HK-2 (cell line): ENCODE measurements around the gene DCLRE1B.

ENCODE experiments used
- DNase-seq: peaks from one replicate; pipeline ENCODE4 v3.0.0-alpha.2; 2018; ENCODE audit not compliant: unreplicated experiment

Gene DCLRE1B

GRCh38 chr1:113904674-113905434 lies at the start of gene DCLRE1B, which contains the start of gene AP4B1:
TSS of gene DCLRE1B (plus strand) at chr1:113905326. CDS start at chr1:113905587, 261 bp downstream.
TSS of gene AP4B1 (minus strand) at chr1:113904799. CDS start at chr1:113904717, 82 bp downstream.
- peak; percentile 99 for DNase-seq

DNA sequence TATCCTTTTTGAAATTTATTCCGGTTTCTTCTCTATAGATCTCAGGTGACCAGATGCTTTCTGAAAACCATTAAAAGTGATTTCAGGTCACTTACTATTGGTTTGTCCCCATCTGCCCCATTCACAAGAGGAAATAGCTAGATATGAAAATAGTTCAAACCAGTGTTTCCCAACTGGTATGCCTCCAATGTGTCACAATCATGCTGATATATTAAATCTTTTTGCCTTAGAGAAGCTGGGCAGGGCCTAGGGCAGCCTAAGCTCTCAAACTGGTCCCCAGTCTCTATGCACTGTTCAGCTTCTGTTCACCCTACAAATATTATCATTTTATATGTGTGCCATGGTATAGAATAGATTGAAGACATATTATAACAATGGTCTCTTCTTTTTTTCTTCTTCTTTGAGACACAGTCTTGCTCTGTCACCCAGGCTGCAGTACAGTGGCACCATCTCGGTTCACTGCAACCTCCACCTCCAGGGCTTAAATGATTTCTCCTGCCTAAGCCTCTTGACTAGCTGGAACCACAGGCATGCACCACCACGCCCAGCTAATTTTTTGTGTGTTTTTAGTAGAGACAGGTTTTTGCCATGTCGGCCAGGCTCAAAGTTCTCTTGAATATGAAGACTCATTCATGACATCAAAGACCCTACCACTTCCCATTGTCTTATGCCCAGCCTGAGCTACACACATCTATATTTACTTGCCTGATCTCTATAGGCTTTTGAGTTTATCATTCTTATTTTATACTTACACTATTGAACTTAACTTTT lies 49.3 kb upstream of the DCLRE1B start:
- DNase-seq: no peak

DNA sequence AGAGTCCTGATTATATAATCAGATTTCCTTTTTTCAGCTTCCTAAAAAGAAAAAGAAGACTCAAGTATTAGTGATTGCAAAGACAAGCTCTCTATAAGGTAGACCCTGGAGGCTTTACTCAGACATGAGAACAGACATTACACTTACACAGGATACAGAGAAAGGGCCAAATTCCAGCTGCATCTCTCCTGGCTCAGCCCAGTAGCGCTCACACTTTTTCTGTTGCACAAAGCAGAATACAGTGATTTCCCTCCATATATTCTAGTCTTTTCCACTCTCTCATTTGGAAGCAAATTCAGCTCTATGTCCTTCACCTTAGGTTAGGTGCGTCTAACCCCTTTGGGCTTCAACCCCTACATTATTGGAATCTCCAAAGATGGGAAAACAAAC lies 48.7 kb upstream of the DCLRE1B start:
- DNase-seq: no peak

GRCh38 chr1:113857776-113858175 lies 47.4 kb upstream of the DCLRE1B start:
- DNase-seq: no peak

DNA sequence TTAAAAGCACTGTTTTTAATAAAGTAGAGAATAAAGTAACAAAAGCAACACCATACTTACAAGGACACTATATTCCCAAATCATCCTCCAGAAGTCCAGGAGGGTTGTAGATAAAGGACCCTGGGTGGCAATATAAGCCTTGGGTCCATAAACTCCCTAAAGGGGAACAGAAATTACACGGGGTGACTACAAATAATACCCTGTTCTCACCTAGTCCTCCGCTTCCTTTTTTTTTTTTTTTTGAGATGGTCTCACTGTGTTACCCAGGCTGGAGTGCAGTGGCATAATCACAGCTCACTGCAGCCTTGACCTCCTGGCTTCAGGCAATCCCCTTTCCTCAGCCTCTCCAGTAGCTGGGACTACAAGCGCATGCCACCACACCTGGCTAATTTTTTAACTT lies 46.7 kb upstream of the DCLRE1B start:
- DNase-seq: no peak

- DNase-seq: no peak
Measured at GRCh38 chr1:113858982-113859381, 46.1 kb upstream of the DCLRE1B start.

DNA sequence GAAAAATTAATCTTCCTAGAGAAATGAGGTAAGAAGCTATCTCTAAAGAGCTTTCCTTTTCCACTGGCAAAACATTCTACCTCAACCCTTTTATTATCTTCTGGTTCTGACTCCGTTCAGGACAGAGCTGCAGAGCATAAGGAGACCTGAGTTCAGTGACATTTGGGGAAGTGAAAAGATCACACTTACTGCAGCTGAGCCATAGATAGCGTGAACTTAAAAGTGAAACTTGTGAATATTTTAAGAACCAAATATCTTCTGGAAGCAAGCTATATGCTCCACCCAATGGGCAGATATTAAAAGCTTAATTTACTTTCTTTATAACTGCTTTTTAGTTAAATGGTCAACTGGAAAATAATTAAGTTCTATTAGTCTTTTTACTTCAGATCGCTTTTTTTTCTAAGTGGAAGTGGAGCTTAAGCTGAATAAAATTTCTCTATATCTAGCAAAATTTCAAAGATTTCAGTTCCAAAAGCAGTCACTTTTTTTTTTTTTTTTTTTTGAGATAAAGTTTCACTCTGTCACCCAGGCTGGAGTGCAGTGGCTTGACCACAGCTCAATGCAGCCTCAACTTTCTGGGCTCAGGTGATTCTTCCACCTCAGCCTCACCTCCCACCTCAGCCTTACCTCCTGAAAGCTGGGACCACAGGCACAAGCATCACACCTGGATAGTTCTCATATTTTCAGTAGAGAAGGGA lies 45.5 kb upstream of the DCLRE1B start:
- DNase-seq: no peak

DNA sequence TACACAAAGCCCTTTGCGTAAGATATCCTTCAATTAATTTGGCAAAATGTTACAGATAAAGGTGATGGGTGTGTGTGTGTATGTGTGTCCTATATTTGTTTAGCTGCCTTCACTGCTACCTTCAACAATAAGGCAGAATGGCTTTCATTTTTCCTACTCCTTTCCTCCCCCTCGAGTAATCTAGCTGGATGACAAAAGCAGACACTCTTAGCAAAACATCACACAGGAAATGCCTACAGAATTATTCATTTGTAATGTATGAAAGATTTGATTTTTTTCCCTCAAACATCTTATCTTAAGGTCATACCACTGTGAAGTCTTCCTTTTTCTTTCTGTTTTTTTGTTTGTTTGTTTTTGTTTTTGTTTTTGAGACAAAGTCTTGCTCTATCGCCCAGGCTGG lies 44.2 kb upstream of the DCLRE1B start:
- no peak for DNase-seq

GRCh38 chr1:113861641-113862040 lies 43.5 kb upstream of the DCLRE1B start:
- DNase-seq: no peak

DNA sequence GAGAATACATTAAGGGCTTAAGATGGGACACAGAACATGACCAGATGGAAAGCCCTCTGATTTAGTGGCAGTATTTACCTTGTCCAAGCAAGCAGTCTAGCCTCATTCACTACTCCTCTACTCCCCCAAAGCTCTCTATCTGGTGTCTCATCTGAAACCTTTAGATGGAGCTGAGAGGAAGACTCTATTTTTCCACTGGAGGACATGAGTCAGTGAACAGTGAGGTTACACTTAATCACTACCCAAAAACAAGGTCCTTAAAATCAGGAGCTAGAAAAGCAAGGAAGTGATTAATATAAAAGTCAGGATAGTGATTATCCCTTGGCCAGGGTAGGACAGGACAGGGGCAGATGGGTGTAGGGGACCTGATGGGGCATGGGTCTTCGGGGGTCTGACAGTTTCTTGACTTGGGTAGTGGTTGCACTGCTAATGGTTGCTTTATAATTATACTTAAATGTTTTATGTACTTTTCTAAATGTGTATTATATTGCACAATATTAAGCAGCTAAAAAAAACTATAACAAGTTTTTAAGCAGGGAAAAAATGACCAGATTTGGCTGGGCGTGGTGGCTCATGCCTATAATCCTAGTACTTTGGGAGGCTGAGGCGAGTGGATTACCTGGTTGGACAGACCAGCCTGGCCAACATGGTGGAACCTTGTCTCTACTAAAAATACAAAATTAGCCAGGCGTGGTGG lies 36.6 kb upstream of the DCLRE1B start:
- DNase-seq: no peak

DNA sequence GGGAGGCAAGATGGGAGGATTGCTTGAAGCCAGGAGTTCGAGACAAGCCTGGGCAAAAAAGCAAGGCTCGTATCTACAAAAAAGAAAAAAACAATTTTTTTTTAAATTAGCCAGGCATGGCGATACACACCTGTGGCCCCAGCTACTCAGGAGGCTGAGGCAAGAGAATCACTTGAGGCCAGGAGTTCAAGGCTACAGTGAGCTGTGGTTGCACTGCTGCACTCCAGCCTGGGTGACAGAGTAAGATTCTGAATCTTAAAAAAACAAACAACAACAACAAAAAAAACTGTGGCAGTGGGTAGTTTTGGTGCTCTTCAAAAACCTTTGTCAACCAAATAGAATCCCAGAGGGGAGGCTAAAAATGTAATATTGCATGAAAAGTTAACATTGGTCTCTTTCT lies 34.3 kb upstream of the DCLRE1B start:
- DNase-seq: no peak

- DNase-seq: peak; percentile 60
Measured at GRCh38 chr1:113871597-113872113, 33.5 kb upstream of the DCLRE1B start, which contains the start of gene PTPN22. TSS of gene PTPN22 (minus strand) at chr1:113871712.

DNA sequence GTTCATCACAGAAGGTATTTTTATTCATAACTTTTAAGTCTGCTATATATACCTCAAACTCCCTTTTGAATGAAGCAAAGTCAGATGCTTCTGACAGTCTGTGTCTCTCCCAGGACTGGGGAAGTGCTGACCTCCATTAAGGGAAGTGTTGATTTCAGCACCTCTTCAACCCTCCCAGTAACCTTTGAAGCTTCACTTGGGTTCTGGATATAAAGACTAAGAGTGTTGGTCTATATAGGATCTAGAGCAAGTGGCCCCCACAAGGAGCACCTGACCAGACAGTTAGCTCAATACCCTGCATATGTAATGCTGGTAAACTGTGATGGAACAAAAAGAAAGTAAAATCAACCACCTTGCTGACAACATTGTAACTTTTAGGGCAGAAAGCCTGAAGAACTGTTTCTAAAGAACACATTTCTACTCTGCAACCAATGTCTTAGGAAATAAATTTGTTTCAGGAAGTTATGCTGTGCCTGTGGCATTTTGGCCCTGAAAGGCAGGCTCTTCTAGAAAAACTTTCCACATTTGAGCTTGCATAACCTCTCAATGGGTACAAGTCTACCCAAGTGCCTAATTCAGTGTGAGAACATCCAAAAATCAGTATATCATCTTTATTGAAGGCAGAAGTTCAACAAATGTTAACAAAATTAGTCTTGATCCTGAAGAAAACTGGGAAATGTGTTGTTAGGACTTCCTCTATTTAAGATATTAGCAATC lies 32.7 kb upstream of the DCLRE1B start:
- DNase-seq: no peak

- no peak for DNase-seq
Measured at GRCh38 chr1:113874012-113874879, 30.9 kb upstream of the DCLRE1B start.

- DNase-seq: peak; percentile 14
Measured at GRCh38 chr1:113875714-113876113, 29.4 kb upstream of the DCLRE1B start.

GRCh38 chr1:113876176-113876575 lies 28.9 kb upstream of the DCLRE1B start:
- no peak for DNase-seq

DNA sequence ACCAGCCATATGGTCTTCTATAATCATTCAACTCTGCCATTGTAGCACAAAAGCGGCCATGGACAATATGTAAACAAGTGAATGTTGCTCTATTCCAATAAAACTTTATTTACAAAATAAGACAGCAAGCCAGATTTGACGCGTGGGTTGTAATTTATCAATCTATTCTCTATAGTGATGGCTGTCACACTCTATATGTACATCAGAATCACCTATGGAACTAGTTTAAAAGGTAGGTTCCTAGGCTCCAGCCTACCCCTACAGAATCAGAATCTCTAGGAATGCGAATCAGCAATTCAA lies 25.4 kb upstream of the DCLRE1B start:
- no peak for DNase-seq

- DNase-seq: no peak
Measured at GRCh38 chr1:113881661-113882060, 23.5 kb upstream of the DCLRE1B start.

GRCh38 chr1:113886417-113887401 lies 18.4 kb upstream of the DCLRE1B start:
- no peak for DNase-seq
